Thyroid gland (tissue), 4 donors: Measurements from ENCODE around the gene SLC38A1. TPM values are rescaled to one million over a fixed set of nuclear protein-coding genes. Genes with fewer than 3 reads are reported as not detected.

ENCODE experiments used
- DNase-seq, 2 donors: peaks; one replicate each; pipeline ENCODE4 v3.0.0-alpha.2; 2019
- H3K27ac ChIP-seq, 3 donors: fragments of 200-600 bp; sonication (generic); 1 replicate in 2 of 3; 2 replicates in 1 of 3; pipeline ENCODE4 v1.5.1; 2016 to 2019; ENCODE audit warnings: mild to moderate bottlenecking in 1 of 3, moderate library complexity in 1 of 3
- H3K27me3 ChIP-seq: fragments of 200-600 bp; sonication (generic); one replicate; pipeline ENCODE4 v1.5.1; 2019
- H3K36me3 ChIP-seq, 2 donors: fragments of 200-600 bp; sonication (generic); one replicate each; pipeline ENCODE4 v1.5.1; 2016 to 2019
- H3K4me1 ChIP-seq, 2 donors: fragments of 200-600 bp; sonication (generic); one replicate each; pipeline ENCODE4 v1.5.1; 2017 to 2019
- H3K4me3 ChIP-seq, 3 donors: fragments of 200-600 bp; sonication (generic); replicated peaks in 1 of 3; 1 replicate in 2 of 3; 2 replicates in 1 of 3; pipeline ENCODE4 v1.5.1; 2016; ENCODE audit warnings: mild to moderate bottlenecking in 1 of 3
- H3K9me3 ChIP-seq: fragments of 200-600 bp; sonication (generic); one replicate; pipeline ENCODE4 v1.5.1; 2017
- POLR2A ChIP-seq, 2 donors: fragments of 450-650 bp; IDR thresholded peaks; one replicate each; pipeline ENCODE4 v1.6.1; 2017; ENCODE audit warnings: antibody characterized with exemption in 2 of 2, mild to moderate bottlenecking in 2 of 2, moderate library complexity in 1 of 2
- WGBS, 2 donors: methylation state at CpG; one replicate each; pipeline ENCODE4 v1.1.5; 2017; 5-methylcytosine and 5-hydroxymethylcytosine counted together
- intact Hi-C: fragments of 100-400 bp; cut with DNase I; formaldehyde crosslinking; loops from one replicate; pipeline ENCODE4 v1.15.1; 2023
- total RNA-seq, 4 donors: library from RNA; depleted of rRNA; stranded (reverse); fragments of >200 nt; gene quantifications; one replicate each; pipeline ENCODE4 v1.2.3, GENCODE V29; 2016
- TF ChIP-seq, protein P1 (sequence below), 6 experiments: fragments of 200-600 bp in 3 of 6; fragments of 450-650 bp in 3 of 6; sonication (generic) in 3 of 6; IDR thresholded peaks; one replicate each; pipeline ENCODE4 v1.5.1; 2016 to 2019; ENCODE audit warnings: antibody characterized with exemption in 6 of 6, mild to moderate bottlenecking in 2 of 6, inconsistent platforms in 1 of 6, moderate library complexity in 1 of 6

The SLC38A1 gene
- total RNA-seq, 4 donors from 2014 or later, result 101 to 282 (median 120) TPM

DNA sequence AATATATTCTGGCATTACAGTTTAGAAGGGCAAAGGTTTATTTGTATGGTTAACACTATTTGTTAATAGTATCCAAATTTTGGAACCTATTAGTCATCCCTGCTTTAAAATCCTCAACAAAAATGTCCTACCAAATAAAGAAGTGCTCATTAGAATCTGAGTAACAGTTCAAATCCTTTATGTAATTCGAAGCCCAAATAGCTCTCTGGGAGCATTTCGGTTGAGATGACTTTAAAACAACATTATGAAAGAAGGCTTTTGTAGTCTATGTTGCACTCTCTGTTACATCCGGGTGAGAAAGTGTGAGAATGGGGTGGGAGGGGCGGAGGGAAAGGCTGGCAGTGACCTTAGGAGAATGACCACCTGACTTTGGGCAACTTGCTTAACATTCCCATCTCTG is 59.7 kb downstream of the SLC38A1 start:
- 65% methylated on average over 4 of the region's 4 CpGs for WGBS, 2 donors
- H3K4me3 ChIP-seq, result no peak overlapping the region
- H3K9me3 ChIP-seq, result no peaks in the 10 kb centered on the region
- intact Hi-C loops, result no loop called here
- no peak for DNase-seq
- no peaks in the 10 kb centered on the region for H3K27me3 ChIP-seq
- peak overlapping the region in 1 of 3 donors; percentile 39 for H3K27ac ChIP-seq
- peaks cover 21 to 23% of the 10 kb centered on the region in 2 donors for H3K4me1 ChIP-seq
- peaks cover 7 to 13% of the 10 kb centered on the region in 2 donors for H3K36me3 ChIP-seq
- TF ChIP-seq, protein P1, sequence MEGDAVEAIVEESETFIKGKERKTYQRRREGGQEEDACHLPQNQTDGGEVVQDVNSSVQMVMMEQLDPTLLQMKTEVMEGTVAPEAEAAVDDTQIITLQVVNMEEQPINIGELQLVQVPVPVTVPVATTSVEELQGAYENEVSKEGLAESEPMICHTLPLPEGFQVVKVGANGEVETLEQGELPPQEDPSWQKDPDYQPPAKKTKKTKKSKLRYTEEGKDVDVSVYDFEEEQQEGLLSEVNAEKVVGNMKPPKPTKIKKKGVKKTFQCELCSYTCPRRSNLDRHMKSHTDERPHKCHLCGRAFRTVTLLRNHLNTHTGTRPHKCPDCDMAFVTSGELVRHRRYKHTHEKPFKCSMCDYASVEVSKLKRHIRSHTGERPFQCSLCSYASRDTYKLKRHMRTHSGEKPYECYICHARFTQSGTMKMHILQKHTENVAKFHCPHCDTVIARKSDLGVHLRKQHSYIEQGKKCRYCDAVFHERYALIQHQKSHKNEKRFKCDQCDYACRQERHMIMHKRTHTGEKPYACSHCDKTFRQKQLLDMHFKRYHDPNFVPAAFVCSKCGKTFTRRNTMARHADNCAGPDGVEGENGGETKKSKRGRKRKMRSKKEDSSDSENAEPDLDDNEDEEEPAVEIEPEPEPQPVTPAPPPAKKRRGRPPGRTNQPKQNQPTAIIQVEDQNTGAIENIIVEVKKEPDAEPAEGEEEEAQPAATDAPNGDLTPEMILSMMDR (IDR thresholded peaks at IDR 0.05), result no peak
- TF ChIP-seq POLR2A (IDR thresholded peaks at IDR 0.05), result no peak

DNA sequence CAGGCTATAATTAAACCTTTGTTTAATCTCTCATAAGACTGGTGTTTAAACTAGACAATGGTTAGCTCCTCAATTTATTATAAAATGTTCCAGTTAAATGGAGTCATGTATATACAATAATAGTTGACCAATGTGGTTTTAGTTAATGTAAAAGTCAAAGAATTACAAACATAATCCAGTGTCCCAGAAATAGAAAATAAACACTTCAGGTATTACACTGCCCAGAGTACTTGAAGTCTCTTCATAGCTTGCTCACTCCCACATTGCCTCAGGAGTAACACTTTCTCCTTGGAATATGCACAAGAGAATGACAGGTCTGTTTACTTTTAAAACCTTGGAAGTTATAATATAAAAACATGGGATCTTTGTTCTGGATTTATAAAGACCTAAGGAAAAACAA is 60.5 kb downstream of the SLC38A1 start:
- TF ChIP-seq, protein P1 (IDR thresholded peaks at IDR 0.05), result no peak
- no peak for TF ChIP-seq POLR2A (IDR thresholded peaks at IDR 0.05)
- intact Hi-C loops, result no loop called here
- Histone ChIP-seq H3K9me3 (no peaks in the 10 kb centered on the region), H3K27me3 (no peaks in the 10 kb centered on the region), H3K36me3 (peaks cover 12 to 21% of the 10 kb centered on the region in 2 donors), H3K4me1 (peaks cover 21 to 23% of the 10 kb centered on the region in 2 donors), H3K4me3 (no peak overlapping the region), H3K27ac (no peak overlapping the region)
- no peak for DNase-seq

DNA sequence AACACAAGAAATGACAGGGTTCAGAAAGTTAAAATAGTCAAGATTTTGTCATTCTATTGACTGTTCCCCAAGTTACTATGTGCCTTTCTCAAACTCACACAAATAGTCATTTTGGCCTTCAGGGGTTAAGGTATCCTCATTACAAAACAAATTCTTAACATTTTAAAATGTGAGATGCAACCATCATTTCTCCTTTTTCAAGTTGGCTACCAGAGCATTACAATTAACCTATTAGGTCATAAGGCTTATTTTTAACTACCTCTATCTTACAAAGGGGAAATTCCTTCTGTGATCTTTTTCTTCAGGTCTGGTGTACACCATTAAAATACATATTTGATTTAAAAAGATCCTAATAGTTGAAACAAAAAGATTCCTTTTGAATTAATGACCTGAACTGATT is 61.2 kb downstream of the SLC38A1 start:
- DNase-seq, result no peak
- peaks cover 21 to 23% of the 10 kb centered on the region in 2 donors for H3K4me1 ChIP-seq
- H3K9me3 ChIP-seq, result no peaks in the 10 kb centered on the region
- H3K27ac ChIP-seq, result no peak overlapping the region
- no peak overlapping the region for H3K4me3 ChIP-seq
- H3K36me3 ChIP-seq, result peaks cover 16 to 17% of the 10 kb centered on the region in 2 donors
- TF ChIP-seq, protein P1 (IDR thresholded peaks at IDR 0.05), result no peak
- no peak for TF ChIP-seq POLR2A (IDR thresholded peaks at IDR 0.05)
- intact Hi-C loops, result no loop called here
- no peaks in the 10 kb centered on the region for H3K27me3 ChIP-seq

DNA sequence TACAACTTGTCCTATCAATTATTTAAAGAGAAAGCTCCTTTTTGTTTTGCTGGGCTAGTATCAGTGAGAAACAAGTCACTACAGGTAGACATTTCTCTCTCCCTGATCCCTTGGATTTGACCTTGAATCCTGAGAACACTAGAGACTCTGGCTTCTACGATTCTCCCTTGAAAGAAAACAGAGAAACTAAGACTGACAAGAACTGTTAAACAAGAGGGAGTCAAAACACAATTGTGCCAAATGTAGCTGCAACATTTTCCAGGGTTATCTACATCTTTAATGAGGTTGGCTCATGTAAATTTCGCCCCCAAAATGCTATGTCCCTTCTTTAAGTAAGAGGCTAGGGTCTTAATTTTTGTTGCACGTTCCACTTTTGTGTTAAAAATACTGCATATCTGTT is 62.4 kb downstream of the SLC38A1 start:
- H3K4me1 ChIP-seq, result peaks cover 21 to 23% of the 10 kb centered on the region in 2 donors
- no peak for DNase-seq
- no peaks in the 10 kb centered on the region for H3K9me3 ChIP-seq
- H3K27ac ChIP-seq, result no peak overlapping the region
- WGBS, 2 donors, result 54 to 87% methylated on average over 3 of the region's 3 CpGs
- intact Hi-C loops, result no loop called here
- no peaks in the 10 kb centered on the region for H3K27me3 ChIP-seq
- TF ChIP-seq, protein P1 (IDR thresholded peaks at IDR 0.05), result no peak
- TF ChIP-seq POLR2A (IDR thresholded peaks at IDR 0.05), result no peak
- peaks cover 16 to 21% of the 10 kb centered on the region in 2 donors for H3K36me3 ChIP-seq
- H3K4me3 ChIP-seq, result no peak overlapping the region

DNA sequence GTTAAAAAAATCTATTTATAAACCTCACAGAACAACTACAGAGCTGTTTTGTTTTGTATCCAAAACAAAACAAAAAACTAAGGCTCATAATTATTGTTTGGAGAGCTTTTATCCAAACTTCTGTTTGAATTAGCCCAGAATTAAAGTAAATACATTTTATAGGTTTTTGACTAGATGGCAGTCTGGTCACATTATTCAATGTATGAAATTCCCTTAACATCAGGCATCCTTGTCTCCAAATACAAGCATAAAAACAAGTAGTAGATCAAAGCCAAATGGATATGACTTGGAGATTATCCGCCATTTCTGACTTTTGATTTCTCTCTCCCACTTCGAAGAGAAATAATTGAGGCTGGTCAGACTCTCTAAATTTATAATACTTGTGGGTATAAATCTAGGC is 63.5 kb downstream of the SLC38A1 start:
- intact Hi-C loops, result no loop called here
- 64 to 90% methylated on average over 2 of the region's 2 CpGs for WGBS, 2 donors
- DNase-seq, result no peak
- H3K4me1 ChIP-seq, result peaks cover 20 to 23% of the 10 kb centered on the region in 2 donors
- H3K36me3 ChIP-seq, result peaks cover 21 to 24% of the 10 kb centered on the region in 2 donors
- no peak overlapping the region for H3K27ac ChIP-seq
- H3K9me3 ChIP-seq, result no peaks in the 10 kb centered on the region
- H3K27me3 ChIP-seq, result no peaks in the 10 kb centered on the region
- no peak overlapping the region for H3K4me3 ChIP-seq
- TF ChIP-seq POLR2A (IDR thresholded peaks at IDR 0.05), result no peak
- TF ChIP-seq, protein P1 (IDR thresholded peaks at IDR 0.05), result no peak
